Osteocyte (in vitro differentiated cells): ENCODE results near the gene C16orf78. TPM values are rescaled to one million over a fixed set of nuclear protein-coding genes. Genes with fewer than 3 reads are reported as not detected.

Source experiments
- DNase-seq: peaks from one replicate; pipeline ENCODE4 v3.0.0; 2021; ENCODE audit warnings: mixed read lengths; ENCODE audit not compliant: unreplicated experiment; ENCODE audit errors: extremely low spot score
- H3K27ac Mint-ChIP-seq: one replicate; pipeline ENCODE4 v1.8.0; 2021; ENCODE audit warnings: mild to moderate bottlenecking, mixed read lengths; ENCODE audit not compliant: unreplicated experiment
- H3K27me3 Mint-ChIP-seq: one replicate; pipeline ENCODE4 v1.8.0; 2021; ENCODE audit warnings: mixed read lengths; ENCODE audit not compliant: unreplicated experiment
- H3K36me3 Mint-ChIP-seq: one replicate; pipeline ENCODE4 v1.8.0; 2021; ENCODE audit warnings: mixed read lengths; ENCODE audit not compliant: unreplicated experiment
- H3K4me1 Mint-ChIP-seq: one replicate; pipeline ENCODE4 v1.8.0; 2021; ENCODE audit warnings: mixed read lengths; ENCODE audit not compliant: unreplicated experiment
- H3K4me3 Mint-ChIP-seq: one replicate; pipeline ENCODE4 v1.8.0; 2021; ENCODE audit warnings: mild to moderate bottlenecking, moderate library complexity, mixed read lengths; ENCODE audit not compliant: unreplicated experiment
- H3K9me3 Mint-ChIP-seq: one replicate; pipeline ENCODE4 v1.8.0; 2021; ENCODE audit warnings: mixed read lengths; ENCODE audit not compliant: unreplicated experiment
- CTCF ChIP-seq: fragments of 200-600 bp; sonication (generic); IDR thresholded peaks from 2 replicates; pipeline ENCODE4 v1.5.0; 2021; ENCODE audit warnings: antibody characterized with exemption, mild to moderate bottlenecking, moderate library complexity
- total RNA-seq: library from RNA; stranded (reverse); gene quantifications from 2 replicates; pipeline ENCODE4 v1.2.1, GENCODE V29; 2021

Gene C16orf78
- total RNA-seq, 1 donor from 2014 or later = not detected

- H3K27ac Mint-ChIP-seq = no peak overlapping the region
Measured at GRCh38 chr16:49349446-49350168, 24.0 kb upstream of the C16orf78 start.

GRCh38 chr16:49350265-49351095 lies 23.1 kb upstream of the C16orf78 start:
- peaks cover 2% of the 10 kb centered on the region for H3K27me3 Mint-ChIP-seq
- no peak for DNase-seq
- H3K9me3 Mint-ChIP-seq = no peaks in the 10 kb centered on the region
- H3K27ac Mint-ChIP-seq = no peak overlapping the region
- H3K4me1 Mint-ChIP-seq = no peaks in the 10 kb centered on the region
- H3K4me3 Mint-ChIP-seq = no peak overlapping the region
- no peaks in the 10 kb centered on the region for H3K36me3 Mint-ChIP-seq
- TF ChIP-seq CTCF = peak; percentile 84

More at GRCh38 chr16:49349446-49350168, 24.0 kb upstream of the C16orf78 start:
- H3K4me1 Mint-ChIP-seq = no peaks in the 10 kb centered on the region
- H3K36me3 Mint-ChIP-seq = no peaks in the 10 kb centered on the region
- no peaks in the 10 kb centered on the region for H3K9me3 Mint-ChIP-seq
- H3K4me3 Mint-ChIP-seq = no peak overlapping the region
- TF ChIP-seq CTCF = no peak
- H3K27me3 Mint-ChIP-seq = peaks cover 2% of the 10 kb centered on the region
- DNase-seq = no peak

GRCh38 chr16:49351096-49351487 lies 22.5 kb upstream of the C16orf78 start:
- H3K27ac Mint-ChIP-seq = no peak overlapping the region
- H3K9me3 Mint-ChIP-seq = no peaks in the 10 kb centered on the region
- TF ChIP-seq CTCF = no peak
- H3K4me1 Mint-ChIP-seq = no peaks in the 10 kb centered on the region
- no peak overlapping the region for H3K4me3 Mint-ChIP-seq
- H3K27me3 Mint-ChIP-seq = peaks cover 2% of the 10 kb centered on the region
- no peaks in the 10 kb centered on the region for H3K36me3 Mint-ChIP-seq
- no peak for DNase-seq

GRCh38 chr16:49352892-49353291 lies 20.7 kb upstream of the C16orf78 start:
- H3K27me3 Mint-ChIP-seq = peaks cover 2% of the 10 kb centered on the region
- no peak for DNase-seq
- no peak overlapping the region for H3K27ac Mint-ChIP-seq
- no peaks in the 10 kb centered on the region for H3K36me3 Mint-ChIP-seq
- TF ChIP-seq CTCF = peak; percentile 12
- no peak overlapping the region for H3K4me3 Mint-ChIP-seq
- no peaks in the 10 kb centered on the region for H3K9me3 Mint-ChIP-seq
- H3K4me1 Mint-ChIP-seq = no peaks in the 10 kb centered on the region

- no peak for DNase-seq
- Mint-ChIP-seq H3K27me3 (peaks cover 2% of the 10 kb centered on the region), H3K36me3 (no peaks in the 10 kb centered on the region), H3K9me3 (no peaks in the 10 kb centered on the region), H3K27ac (no peak overlapping the region), H3K4me1 (no peaks in the 10 kb centered on the region), H3K4me3 (no peak overlapping the region)
- TF ChIP-seq CTCF = no peak
Measured at GRCh38 chr16:49353680-49354079, 19.9 kb upstream of the C16orf78 start.
